ENCODE results near the gene ASPHD2. TPM values are rescaled to one million over a fixed set of nuclear protein-coding genes. Genes with fewer than 3 reads are reported as not detected.

Gene ASPHD2
- total and polyA plus RNA-seq, 2 of the 13 experiments (the other 11 are each of a cell fraction or from before 2014, with no cell fraction given), result 0.04 TPM

- TF ChIP-seq HINFP (CRISPR knock-in tag; IDR thresholded peaks at IDR 0.05; ENCODE audit: low read depth) (no peak), ZFP62 (CRISPR knock-in tag; IDR thresholded peaks at IDR 0.05) (0 out of 2 replicates have a peak, but pooled peaks have one; percentile 13), ZNF740 (CRISPR knock-in tag; IDR thresholded peaks at IDR 0.05) (peak; percentile 86), AHDC1 (CRISPR knock-in tag; IDR thresholded peaks at IDR 0.05; ENCODE audit: borderline replicate concordance) (peak; percentile 56; the same call in 1 of the 2 replicates), FUBP1 (CRISPR knock-in tag; IDR thresholded peaks at IDR 0.05; ENCODE audit: borderline replicate concordance) (no peak), GMEB2 (CRISPR knock-in tag; IDR thresholded peaks at IDR 0.05; ENCODE audit: low read depth) (peak; percentile 81), THAP9 (CRISPR knock-in tag; IDR thresholded peaks at IDR 0.05; ENCODE audit: borderline replicate concordance) (peak; percentile 81; the same call in 1 of the 2 replicates), ZNF383 (CRISPR knock-in tag; IDR thresholded peaks at IDR 0.05; ENCODE audit: borderline replicate concordance) (no peak), ZNF709 (CRISPR knock-in tag; IDR thresholded peaks at IDR 0.05) (0 out of 2 replicates have a peak, but pooled peaks have one; percentile 49), ZNF660 (CRISPR knock-in tag; IDR thresholded peaks at IDR 0.05; ENCODE audit: borderline replicate concordance, low read depth) (no peak), ZNF562 (CRISPR knock-in tag; IDR thresholded peaks at IDR 0.05; ENCODE audit: borderline replicate concordance) (no peak), ZNF570 (CRISPR knock-in tag; IDR thresholded peaks at IDR 0.05; ENCODE audit: borderline replicate concordance) (no peak)
Measured at GRCh38 chr22:26483439-26484359, 54.6 kb downstream of the ASPHD2 start, which contains the start of the genes HPS4 and SRRD (continued).

Data from HepG2 (cell line).